Measurements from ENCODE around the gene NSUN7.
"Not testable (repeated sequence)": the region's sequence is repeated elsewhere in the genome, so short reads cannot be mapped to it uniquely, and the experiment has no call there.

The NSUN7 gene

GRCh38 chr4:40736910-40737309 lies 12.8 kb upstream of the NSUN7 start:
- no peak for DNase-seq

DNA sequence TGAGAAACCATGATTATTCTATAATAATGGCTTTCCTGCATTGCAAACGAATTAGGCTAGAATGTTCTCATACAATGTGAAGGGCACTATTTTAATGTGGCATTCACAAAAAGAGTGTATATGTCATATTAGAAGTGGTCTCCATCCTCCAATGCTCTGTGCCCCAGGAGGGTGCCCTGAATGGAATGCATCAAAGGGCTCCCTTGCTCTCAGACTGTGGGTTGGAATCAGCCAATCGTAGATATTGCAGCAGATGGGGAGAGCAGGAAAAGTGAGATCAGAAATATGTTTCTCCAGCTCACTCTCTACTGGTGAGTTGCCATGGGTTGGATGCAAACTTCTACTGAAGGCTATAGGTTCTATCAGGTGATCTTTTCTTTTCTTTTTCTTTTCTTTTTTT lies 11.9 kb upstream of the NSUN7 start:
- no peak for DNase-seq

- no peak for DNase-seq
These were observed 10.4 kb upstream of the NSUN7 start for GRCh38 chr4:40739347-40739746.

DNA sequence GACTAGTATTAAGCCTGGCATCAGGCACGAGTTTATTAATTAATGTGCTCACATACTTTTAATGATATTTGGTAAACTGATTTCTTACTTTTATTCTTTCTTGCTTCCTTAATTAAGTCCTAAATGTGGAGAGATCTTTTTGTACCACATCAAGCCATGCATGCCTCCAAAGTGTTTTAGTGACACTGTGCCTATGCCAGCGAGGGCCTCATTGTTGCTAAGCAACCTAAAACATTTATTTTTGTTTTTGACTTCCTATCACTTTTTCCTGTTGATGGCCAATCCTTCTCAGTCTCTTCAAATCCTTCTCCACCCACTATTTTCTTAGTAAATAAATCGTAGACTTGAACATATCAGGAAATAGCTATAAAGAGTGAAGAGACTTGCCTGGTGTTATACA lies 5.5 kb upstream of the NSUN7 start:
- no peak for DNase-seq

DNA sequence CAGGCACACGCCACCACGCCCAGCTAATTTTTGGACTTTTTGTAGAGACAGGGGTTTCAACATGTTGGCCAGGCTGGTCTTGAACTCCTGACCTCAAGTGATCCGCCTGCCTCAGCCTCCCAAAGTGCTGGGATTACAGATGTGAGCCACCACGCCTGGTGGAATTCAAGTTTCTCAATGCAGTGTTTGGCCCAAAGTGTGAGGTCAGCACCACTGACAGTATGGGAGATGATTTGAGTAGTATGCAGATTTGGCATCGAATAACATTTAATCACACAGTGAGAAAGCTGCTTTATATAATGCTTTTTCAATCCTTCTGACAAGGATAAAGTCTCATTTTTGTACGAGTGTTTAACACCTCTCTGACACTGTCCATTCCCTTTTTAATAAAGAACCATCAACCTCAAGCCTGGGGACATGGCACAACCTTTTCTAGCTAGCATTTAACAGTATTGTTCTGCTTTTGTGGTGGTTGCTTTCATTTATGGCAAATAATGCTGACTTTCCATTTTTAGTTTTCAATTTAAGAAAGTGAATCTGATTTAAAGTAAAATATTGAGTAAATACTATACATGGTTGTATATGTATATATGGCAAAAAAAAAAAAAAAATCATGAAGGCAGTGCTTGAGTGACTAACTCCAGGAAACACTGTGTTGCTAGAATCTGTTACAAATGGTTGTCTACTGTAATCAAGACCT lies 4.3 kb upstream of the NSUN7 start:
- no peak for DNase-seq

DNA sequence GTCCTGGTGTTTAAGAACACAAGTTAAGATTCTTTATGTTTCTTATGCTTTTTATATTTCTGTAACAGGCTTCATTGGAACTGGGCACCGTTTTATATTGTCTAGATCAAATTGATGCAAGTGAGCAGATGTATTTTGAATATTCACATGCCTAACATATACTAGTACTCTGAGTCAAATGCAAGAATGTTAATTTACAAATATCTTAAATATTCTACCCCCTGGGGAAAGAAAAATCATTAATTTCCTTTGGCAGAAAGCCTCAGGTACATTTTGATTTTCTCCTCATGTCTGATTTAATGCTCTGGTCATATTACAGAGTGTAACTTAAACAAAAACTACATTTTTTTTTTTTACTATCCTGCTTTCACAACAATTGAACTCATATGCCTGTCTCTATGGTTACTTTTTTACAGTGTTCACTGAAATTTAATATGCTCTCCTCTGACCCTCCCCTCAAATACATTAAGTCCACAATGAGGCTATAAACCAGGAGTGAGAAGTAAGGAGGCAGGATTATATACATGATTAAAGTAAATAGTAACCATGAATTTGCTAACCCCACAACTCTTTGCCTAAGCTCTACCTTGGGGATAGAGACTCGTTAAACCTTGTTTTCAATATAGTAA lies 2.4 kb upstream of the NSUN7 start:
- no peak for DNase-seq

DNA sequence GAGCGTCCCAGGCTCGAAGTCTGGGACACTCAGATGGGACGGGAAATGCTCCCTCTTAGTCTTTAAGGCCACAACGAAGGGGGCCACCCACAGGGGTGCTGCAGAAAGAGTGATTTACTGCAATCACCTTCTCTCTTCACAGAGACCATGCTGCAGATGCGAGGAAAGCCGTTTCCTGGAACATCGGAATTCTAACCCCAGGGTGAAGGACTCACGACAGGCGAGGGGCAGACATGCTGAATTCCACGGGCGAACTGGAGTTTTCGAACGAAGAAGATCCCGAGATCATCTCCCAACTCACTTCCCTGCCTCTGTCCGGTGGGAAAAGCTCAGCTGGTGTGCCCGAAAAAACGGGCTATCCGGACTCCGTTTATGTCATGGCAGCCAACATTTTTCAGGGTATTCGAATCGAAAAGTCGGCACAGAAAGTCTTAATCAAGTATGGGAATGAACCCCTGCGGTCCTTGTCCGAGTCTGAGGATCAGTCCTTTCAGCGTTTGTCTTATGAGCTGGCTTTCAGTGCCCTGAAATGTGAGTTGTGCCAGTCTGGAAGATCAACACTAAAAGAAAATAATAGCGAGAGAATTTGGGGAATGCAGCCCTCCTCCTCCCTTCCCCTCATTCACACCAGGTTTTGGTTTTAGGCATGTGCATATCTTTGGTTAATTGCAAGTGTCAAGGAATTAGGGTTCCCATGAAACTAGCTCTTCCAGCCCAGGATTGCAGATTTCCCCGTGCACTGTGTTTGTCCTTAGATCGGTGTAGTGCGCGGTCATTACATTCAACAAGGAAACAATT lies 905 bp downstream of the NSUN7 start:
- peak; percentile 59 for DNase-seq

DNA sequence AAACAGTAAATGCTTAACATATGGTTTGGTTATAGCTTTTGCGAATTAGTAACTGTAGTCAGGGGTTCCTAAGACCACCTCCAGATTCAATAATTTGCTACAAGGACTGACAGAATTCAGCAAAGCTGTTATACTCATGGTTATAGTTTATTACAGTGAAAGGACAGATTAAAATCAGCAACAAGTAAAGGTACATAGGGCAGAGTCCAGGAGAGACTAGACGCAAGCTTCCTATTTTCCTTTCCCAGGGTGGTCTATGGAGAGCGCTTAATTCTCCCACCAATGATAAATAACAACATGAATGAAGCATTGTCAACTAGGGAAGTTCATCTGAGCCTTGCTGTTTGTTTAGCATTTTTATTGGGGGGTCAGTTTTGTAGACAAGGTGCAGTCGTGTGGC lies 5.9 kb downstream of the NSUN7 start:
- DNase-seq: no peak

DNA sequence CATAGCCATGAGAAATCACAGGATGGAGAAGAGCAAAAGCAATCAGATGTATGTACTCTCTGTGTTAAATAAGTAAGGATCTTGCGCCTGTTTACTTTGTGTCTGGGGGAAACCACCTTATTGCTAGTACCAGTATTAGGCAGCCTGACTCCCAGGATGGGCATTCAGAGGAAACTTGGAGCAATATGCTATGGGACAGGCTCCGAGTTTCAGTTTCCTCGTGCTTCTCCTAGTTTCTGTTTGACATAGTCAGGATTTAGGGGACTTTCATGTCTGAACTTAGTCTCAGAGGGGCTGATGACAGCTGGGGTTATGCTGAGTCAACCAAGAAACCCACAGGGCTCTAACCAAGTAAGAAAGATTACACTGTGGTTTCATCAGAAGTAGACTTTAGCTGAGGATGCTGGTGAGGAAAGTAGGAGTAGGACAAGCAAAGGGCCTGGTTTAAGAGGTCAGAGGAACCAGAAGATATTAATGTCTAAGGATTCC lies 13.5 kb downstream of the NSUN7 start:
- DNase-seq: no peak

- no peak for DNase-seq
These were observed 19.5 kb downstream of the NSUN7 start for GRCh38 chr4:40769266-40769665.

DNA sequence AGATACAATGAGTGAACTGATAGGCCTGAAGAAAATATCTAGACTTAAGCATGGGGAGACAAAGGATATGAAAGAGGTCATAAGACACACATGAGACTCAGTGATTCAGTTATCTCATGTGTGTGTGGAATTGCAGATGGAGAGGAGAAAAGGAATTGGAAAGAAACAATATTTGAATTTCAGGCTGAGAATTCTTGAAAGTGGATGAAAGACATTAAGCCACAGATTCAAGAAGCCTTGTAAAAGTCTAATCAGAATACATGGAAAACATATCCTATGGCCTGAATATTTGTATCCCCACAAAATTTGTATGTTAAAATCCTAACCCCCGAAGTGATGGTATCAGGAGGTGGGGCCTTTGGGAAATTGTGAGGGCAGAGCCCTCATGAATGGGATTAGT lies 28.3 kb downstream of the NSUN7 start:
- no peak for DNase-seq

GRCh38 chr4:40782876-40783275 lies 33.1 kb downstream of the NSUN7 start:
- DNase-seq: no peak

- DNase-seq: no peak
These were observed 36.0 kb downstream of the NSUN7 start for GRCh38 chr4:40785727-40786126.

DNA sequence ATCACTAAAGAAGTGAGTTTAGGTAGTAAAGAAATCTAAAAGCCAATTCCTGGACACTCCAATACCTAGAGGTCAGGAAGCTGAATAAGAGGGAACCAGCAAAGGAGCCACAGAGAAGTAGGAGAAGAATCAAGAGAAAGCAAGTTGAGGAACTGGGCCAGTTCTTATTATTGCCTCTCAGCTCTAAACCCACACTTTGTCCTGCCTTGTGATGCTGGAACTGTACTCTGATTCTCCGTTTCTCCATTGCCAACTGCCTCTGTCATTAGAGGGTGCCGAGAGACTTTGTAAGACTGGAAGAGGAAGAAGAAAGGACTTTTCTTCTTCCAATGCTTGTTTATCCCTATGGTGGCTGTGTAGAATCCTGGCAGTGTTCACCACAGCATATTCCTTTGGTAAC lies 38.6 kb downstream of the NSUN7 start:
- no peak for DNase-seq

DNA sequence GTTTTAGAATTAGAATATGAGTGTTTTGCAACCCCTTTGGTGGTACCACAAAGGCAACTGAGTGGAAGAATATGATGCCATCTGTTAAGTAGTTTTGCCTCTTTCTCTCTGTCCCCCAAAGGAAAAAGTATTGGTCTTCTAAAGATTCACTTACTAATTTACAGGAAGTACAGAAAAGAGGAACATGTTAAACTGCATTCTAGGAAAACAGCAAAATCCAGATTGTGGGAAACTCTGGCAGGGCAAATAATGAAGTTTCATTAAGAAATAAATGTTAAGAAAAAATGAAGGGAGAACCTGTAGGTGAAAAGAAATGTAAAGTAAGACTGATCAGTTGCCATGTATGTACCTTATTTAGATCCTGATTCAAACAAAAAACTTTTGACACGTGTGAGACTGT lies 39.3 kb downstream of the NSUN7 start:
- DNase-seq: no peak

- no peak for DNase-seq
These were observed 40.0 kb downstream of the NSUN7 start for GRCh38 chr4:40789771-40790170.

GRCh38 chr4:40800064-40800463 lies 50.3 kb downstream of the NSUN7 start:
- DNase-seq: no peak

- DNase-seq: no peak
These were observed 54.8 kb downstream of the NSUN7 start for GRCh38 chr4:40804598-40804997.

GRCh38 chr4:40808926-40809457 lies 59.2 kb downstream of the NSUN7 start:
- DNase-seq: no peak

GRCh38 chr4:40811956-40812355 lies 62.2 kb downstream of the NSUN7 start:
- DNase-seq: no peak

DNA sequence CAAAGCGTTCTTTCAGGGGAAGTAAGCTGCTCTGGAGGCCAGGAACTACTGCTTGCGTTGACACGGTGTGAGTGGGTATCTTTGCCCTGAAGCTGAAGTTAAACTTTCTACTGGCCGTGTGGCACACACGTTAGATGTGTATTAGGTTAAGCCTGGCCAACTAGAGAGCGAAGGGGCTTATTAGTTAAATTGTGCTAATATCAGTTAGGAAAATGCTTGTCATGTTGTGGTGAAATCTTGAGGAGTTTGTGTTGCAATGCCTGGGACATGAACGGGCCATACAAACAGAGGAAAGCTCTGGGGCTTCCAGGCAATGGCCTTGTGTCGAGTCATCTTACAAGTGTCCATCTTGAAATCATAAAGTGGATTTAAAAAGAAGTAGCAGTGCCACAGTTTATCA lies 62.6 kb downstream of the NSUN7 start:
- no peak for DNase-seq

DNA sequence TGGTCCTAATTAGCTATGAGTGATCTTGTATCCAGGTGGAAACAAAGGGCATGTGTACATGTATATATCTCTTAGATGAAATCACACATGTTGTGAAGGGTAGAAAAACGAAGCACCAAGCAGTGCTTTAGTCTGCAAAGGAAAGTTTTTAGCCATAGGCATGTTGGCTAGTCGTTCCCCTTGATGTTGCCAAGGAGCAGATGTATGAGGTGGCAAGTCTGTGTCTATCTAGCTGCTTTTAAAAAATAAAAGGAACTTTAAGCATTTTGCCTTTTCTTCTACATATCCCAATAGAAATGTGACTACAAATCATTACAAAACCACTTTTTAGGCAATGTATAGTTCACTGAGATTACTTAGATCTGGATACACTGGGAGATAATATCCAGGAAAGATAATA lies 63.1 kb downstream of the NSUN7 start:
- DNase-seq: no peak

DNA sequence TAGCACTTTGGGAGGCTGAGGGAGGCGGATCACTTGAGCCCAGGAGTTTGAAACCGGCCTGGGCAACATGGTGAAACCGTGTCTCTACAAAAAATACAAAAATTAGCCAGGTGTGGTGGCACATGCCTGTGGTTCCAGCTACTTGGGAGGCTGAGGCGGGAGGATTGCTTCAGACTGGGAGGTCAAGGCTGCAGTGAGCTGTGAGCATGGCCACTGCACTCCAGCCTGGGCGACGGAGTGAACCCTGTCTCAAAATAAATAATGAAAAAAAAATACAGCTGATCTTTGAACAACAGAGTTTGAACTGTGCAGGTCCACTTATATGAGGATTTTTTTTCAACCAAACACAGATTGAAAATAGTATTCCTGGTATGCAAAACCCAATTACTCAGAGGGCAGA lies 67.4 kb downstream of the NSUN7 start:
- not testable (repeated sequence) for DNase-seq

DNA sequence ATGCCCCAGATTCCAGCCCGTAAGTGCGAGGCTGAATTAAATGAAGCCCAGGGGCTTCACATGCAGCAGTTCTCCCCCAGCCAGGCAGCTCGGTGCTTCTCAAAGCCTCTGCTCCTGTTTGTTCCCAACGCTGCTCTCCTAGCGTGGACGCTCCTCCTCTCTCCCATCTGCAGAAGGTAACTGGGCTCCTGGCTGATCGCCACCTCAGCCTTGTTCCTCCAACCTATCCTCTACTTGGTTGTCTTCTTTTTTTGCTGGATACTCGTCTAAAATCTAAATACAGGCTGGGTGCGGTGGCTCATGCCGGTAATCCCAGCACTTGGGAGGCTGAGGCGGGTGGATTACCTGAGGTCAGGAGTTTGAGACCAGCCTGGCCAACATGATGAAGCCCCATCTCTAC lies 70.3 kb downstream of the NSUN7 start:
- no peak for DNase-seq

Data from activated CD8-positive, alpha-beta memory T cell treated with anti-CD3 and anti-CD28 coated beads for 24 hours (primary cell).